B cell (primary cell): ENCODE measurements around the gene CCR2. TPM values are rescaled to one million over a fixed set of nuclear protein-coding genes. Genes with fewer than 3 reads are reported as not detected.

Experiments used
- ATAC-seq: fragments of 200-7000 bp; cut with Tn5 transposase; one replicate; pipeline ENCODE4 v1.10.0; 2021; ENCODE audit warnings: low read depth, mild to moderate bottlenecking, moderate number of reproducible peaks, moderate library complexity
- CTCF ChIA-PET: fragments of 350-600 bp; sonication (Branson Sonifier 250); formaldehyde crosslinking; loops from one replicate; lab custom pipeline; 2021; ENCODE audit warnings: antibody characterized with exemption, inconsistent platforms; lab: Charles Lee
- POLR2A ChIA-PET: fragments of 350-600 bp; sonication (Branson Sonifier 250); formaldehyde crosslinking; loops from one replicate; lab custom pipeline; 2021; ENCODE audit warnings: antibody characterized with exemption; lab: Charles Lee
- DNase-seq: peaks from one replicate; pipeline ENCODE4 v3.0.0; 2013
- H2AFZ ChIP-seq: 2 replicates; pipeline ENCODE4 v1.6.1; 2012; ENCODE audit warnings: mild to moderate bottlenecking, low read depth, low read length; ENCODE audit not compliant: insufficient read depth, poor library complexity, severe bottlenecking
- H3K27ac ChIP-seq, 2 donors: 1 replicate in 1 of 2; 2 replicates in 1 of 2; pipeline ENCODE4 v1.5.1; 2012 to 2013; ENCODE audit warnings: low read length in 2 of 2, mild to moderate bottlenecking in 2 of 2, moderate library complexity in 1 of 2
- H3K27me3 ChIP-seq, 4 experiments: fragments of 200-600 bp in 1 of 4; sonication (generic) in 1 of 4; replicated peaks in 1 of 4; 1 replicate in 2 of 4; 2 replicates in 2 of 4; pipeline versions ENCODE4 v1.6.1 to v1.7.0; 2013 to 2016; ENCODE audit warnings: low read length in 3 of 4, mild to moderate bottlenecking in 2 of 4, mixed read lengths in 1 of 4, moderate library complexity in 1 of 4; ENCODE audit not compliant: insufficient read depth in 4 of 4, control insufficient read depth in 3 of 4; ENCODE audit errors: control extremely low read depth in 1 of 4
- H3K36me3 ChIP-seq, 2 experiments: replicated peaks in 1 of 2; 1 replicate in 1 of 2; 2 replicates in 1 of 2; pipeline versions ENCODE4 v1.6.1 to v1.7.1; 2013; ENCODE audit warnings: low read length in 1 of 2; ENCODE audit not compliant: insufficient read depth in 2 of 2, control insufficient read depth in 1 of 2; ENCODE audit errors: control extremely low read depth in 1 of 2, extremely low read depth in 1 of 2
- H3K4me1 ChIP-seq, 2 donors: fragments of 200-600 bp in 1 of 2; sonication (generic) in 1 of 2; 1 replicate in 1 of 2; 2 replicates in 1 of 2; pipeline versions ENCODE4 v1.5.1 to v1.6.1; 2013 to 2017; ENCODE audit warnings: low read length in 2 of 2; ENCODE audit not compliant: control insufficient read depth in 2 of 2, insufficient read depth in 2 of 2
- H3K4me2 ChIP-seq: replicated peaks from 2 replicates; pipeline ENCODE3; 2012; ENCODE audit warnings: mild to moderate bottlenecking, low read depth, low read length; ENCODE audit not compliant: poor library complexity, severe bottlenecking
- H3K4me3 ChIP-seq, 5 experiments: fragments of 200-600 bp in 1 of 5; sonication (generic) in 1 of 5; 1 replicate in 3 of 5; 2 replicates in 2 of 5; pipeline versions ENCODE4 v1.5.1 to v1.7.0; 2011 to 2016; ENCODE audit warnings: low read length in 4 of 5, mild to moderate bottlenecking in 4 of 5, low read depth in 2 of 5, control low read depth in 1 of 5, moderate library complexity in 1 of 5; ENCODE audit not compliant: insufficient read depth in 1 of 5; ENCODE audit errors: control extremely low read depth in 1 of 5, extremely low read depth in 1 of 5
- H3K79me2 ChIP-seq: fragments of 200-600 bp; sonication (generic); one replicate; pipeline ENCODE4 v1.6.0; 2016; ENCODE audit warnings: low read length; ENCODE audit not compliant: control insufficient read depth, insufficient read depth
- H3K9ac ChIP-seq: fragments of 200-600 bp; sonication (generic); 2 replicates; pipeline ENCODE4 v1.6.1; 2017; ENCODE audit warnings: mild to moderate bottlenecking, low read length, moderate library complexity
- H3K9me3 ChIP-seq, 3 donors: one replicate each; pipeline versions ENCODE4 v1.6.1 to v1.7.1; 2013; ENCODE audit warnings: low read length in 2 of 3; ENCODE audit not compliant: control insufficient read depth in 2 of 3, insufficient read depth in 1 of 3; ENCODE audit errors: control extremely low read depth in 1 of 3
- H4K20me1 ChIP-seq: 2 replicates; pipeline ENCODE4 v1.6.0; 2012; ENCODE audit warnings: mild to moderate bottlenecking, low read length; ENCODE audit not compliant: insufficient read depth, control insufficient read depth, poor library complexity, severe bottlenecking
- H3K27ac Mint-ChIP-seq: one replicate; pipeline ENCODE4 v1.8.0; 2021; ENCODE audit warnings: mixed read lengths
- H3K27me3 Mint-ChIP-seq: one replicate; pipeline ENCODE4 v1.8.0; 2021; ENCODE audit warnings: mixed read lengths
- H3K4me1 Mint-ChIP-seq: one replicate; pipeline ENCODE4 v1.8.0; 2021; ENCODE audit warnings: mixed read lengths
- H3K4me3 Mint-ChIP-seq: one replicate; pipeline ENCODE4 v1.8.0; 2021; ENCODE audit warnings: mixed read lengths
- H3K9me3 Mint-ChIP-seq: one replicate; pipeline ENCODE4 v1.8.0; 2022; ENCODE audit warnings: mixed read lengths; ENCODE audit not compliant: insufficient read depth
- CTCF ChIP-seq: fragments of 200-600 bp; IDR thresholded peaks from one replicate; pipeline ENCODE4 v1.8.0; 2022; ENCODE audit warnings: antibody characterized with exemption, mild to moderate bottlenecking
- WGBS: methylation state at CpG from one replicate; pipeline ENCODE4 v1.1.5; 2013; ENCODE audit warnings: missing lambda C conversion rate; ENCODE audit not compliant: insufficient coverage; 5-methylcytosine and 5-hydroxymethylcytosine counted together
- intact Hi-C: fragments of 100-400 bp; cut with micrococcal nuclease; formaldehyde crosslinking; loops from one replicate; pipeline ENCODE4 v1.10.0; 2022
- polyA plus RNA-seq: library from polyadenylated mRNA; depleted of rRNA; stranded (reverse); fragments of >200 nt; gene quantifications from 2 replicates; pipeline ENCODE4 v1.2.3, GENCODE V29; 2012
- total RNA-seq, 2 donors: library from RNA; stranded (reverse); fragments of 120-200 nt in 1 of 2; gene quantifications; 1 replicate in 1 of 2; 2 replicates in 1 of 2; pipeline versions ENCODE4 v1.2.3 to v1.2.4, GENCODE V29; 2013 to 2022

The CCR2 gene
- total and polyA plus RNA-seq, 2 donors (not counting 1 experiment from before 2014, with no cell fraction given) = 0.34 to 0.82 TPM

- WGBS = 25% methylated on average over 4 of the region's 6 CpGs
- no peak overlapping the region for H2AFZ ChIP-seq
- POLR2A ChIA-PET = no interaction called here
These were observed 42.0 kb downstream of the CCR2 start for GRCh38 chr3:46395766-46396530.

More at GRCh38 chr3:46395766-46396530, 42.0 kb downstream of the CCR2 start:
- H3K4me1 ChIP-seq = peaks cover 10 to 16% of the 10 kb centered on the region in 2 donors
- Mint-ChIP-seq H3K4me1 (peaks cover 24% of the 10 kb centered on the region), H3K4me3 (no peak overlapping the region), H3K27me3 (no peaks in the 10 kb centered on the region), H3K9me3 (no peaks in the 10 kb centered on the region), H3K27ac (peak overlapping the region; percentile 12)
- no peaks in the 10 kb centered on the region for H3K79me2 ChIP-seq
- H3K9ac ChIP-seq = no peak overlapping the region
- no peaks in the 10 kb centered on the region for H3K36me3 ChIP-seq
- H3K4me2 ChIP-seq = peak overlapping the region; percentile 39
- TF ChIP-seq CTCF = no peak
- intact Hi-C loops = no loop called here
- H4K20me1 ChIP-seq = no peaks in the 10 kb centered on the region
- H3K27me3 ChIP-seq = no peaks in the 10 kb centered on the region
- ATAC-seq = no peak
- no peak overlapping the region for H3K4me3 ChIP-seq
- CTCF ChIA-PET = no interaction called here
- H3K27ac ChIP-seq = no peak overlapping the region
- no peaks in the 10 kb centered on the region for H3K9me3 ChIP-seq
- DNase-seq = no peak
